ENCODE data around the gene CTXN1. TPM values are rescaled to one million over a fixed set of nuclear protein-coding genes. Genes with fewer than 3 reads are reported as not detected.
A peak's percentile ranks its signal among the peaks of the same experiment; 100 is the strongest.

The CTXN1 gene
- total RNA-seq, 4 donors from 2014 or later = 1.6 to 2.5 (median 2.4) TPM; not detected in 1

DNA sequence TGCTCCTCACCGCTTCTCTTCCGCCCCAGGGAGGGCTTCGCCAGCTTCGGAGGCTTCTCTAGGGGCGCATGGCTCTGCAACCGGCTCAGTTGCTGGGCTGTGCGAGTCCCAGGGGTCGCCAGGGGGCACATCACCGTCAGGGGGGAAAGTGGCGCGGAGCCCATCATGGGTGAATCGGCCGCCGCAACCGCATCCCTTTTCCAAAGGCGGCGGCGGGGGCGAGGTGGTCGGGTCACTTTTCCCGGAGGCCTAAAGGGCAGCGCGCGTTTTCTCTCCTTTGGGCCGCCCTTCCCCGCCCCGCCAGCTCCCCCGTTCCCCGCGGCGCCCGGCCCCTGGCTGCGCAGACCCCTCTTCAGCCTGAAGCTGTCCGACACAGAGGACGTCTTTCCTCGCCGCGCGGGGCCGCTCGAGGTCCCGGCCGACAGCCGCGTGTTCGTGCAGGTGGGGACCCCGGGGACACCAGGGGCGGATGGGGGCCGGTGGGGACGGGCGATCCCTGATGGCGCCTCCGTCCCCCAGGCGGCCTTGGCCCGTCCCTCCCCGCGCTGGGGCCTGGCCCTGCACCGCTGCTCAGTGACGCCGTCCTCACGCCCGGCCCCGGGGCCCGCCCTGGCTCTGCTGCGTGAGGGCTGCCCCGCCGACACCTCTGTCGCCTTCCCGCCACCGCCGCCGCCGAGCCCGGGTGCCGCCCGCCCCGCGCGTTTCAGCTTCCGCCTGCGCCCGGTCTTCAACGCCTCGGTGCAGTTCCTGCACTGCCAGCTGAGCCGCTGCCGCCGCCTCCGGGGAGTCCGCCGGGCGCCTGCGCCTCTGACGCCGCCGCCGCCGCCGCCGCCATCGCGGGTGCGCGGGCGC lies 9.6 kb downstream of the CTXN1 start:
- Histone ChIP-seq H3K36me3 (peaks cover 0 to 20% (median 0%) of the 10 kb centered on the region in 3 donors), H3K9me3 (no peaks in the 10 kb centered on the region), H3K4me1 (peaks cover 2 to 35% (median 24%) of the 10 kb centered on the region in 4 donors), H3K27me3 (peaks cover 0 to 38% of the 10 kb centered on the region in 2 donors), H3K4me3 (peak overlapping the region; percentile 6 to 94 (median 64)), H3K27ac (peak overlapping the region in 1 of 4 donors; percentile 25)
- TF ChIP-seq POLR2A (IDR thresholded peaks at IDR 0.05) = no peak
- TF ChIP-seq, protein P1, sequence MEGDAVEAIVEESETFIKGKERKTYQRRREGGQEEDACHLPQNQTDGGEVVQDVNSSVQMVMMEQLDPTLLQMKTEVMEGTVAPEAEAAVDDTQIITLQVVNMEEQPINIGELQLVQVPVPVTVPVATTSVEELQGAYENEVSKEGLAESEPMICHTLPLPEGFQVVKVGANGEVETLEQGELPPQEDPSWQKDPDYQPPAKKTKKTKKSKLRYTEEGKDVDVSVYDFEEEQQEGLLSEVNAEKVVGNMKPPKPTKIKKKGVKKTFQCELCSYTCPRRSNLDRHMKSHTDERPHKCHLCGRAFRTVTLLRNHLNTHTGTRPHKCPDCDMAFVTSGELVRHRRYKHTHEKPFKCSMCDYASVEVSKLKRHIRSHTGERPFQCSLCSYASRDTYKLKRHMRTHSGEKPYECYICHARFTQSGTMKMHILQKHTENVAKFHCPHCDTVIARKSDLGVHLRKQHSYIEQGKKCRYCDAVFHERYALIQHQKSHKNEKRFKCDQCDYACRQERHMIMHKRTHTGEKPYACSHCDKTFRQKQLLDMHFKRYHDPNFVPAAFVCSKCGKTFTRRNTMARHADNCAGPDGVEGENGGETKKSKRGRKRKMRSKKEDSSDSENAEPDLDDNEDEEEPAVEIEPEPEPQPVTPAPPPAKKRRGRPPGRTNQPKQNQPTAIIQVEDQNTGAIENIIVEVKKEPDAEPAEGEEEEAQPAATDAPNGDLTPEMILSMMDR (IDR thresholded peaks at IDR 0.05) = no peak
- peak in 1 of 3 donors; percentile 69 for DNase-seq

DNA sequence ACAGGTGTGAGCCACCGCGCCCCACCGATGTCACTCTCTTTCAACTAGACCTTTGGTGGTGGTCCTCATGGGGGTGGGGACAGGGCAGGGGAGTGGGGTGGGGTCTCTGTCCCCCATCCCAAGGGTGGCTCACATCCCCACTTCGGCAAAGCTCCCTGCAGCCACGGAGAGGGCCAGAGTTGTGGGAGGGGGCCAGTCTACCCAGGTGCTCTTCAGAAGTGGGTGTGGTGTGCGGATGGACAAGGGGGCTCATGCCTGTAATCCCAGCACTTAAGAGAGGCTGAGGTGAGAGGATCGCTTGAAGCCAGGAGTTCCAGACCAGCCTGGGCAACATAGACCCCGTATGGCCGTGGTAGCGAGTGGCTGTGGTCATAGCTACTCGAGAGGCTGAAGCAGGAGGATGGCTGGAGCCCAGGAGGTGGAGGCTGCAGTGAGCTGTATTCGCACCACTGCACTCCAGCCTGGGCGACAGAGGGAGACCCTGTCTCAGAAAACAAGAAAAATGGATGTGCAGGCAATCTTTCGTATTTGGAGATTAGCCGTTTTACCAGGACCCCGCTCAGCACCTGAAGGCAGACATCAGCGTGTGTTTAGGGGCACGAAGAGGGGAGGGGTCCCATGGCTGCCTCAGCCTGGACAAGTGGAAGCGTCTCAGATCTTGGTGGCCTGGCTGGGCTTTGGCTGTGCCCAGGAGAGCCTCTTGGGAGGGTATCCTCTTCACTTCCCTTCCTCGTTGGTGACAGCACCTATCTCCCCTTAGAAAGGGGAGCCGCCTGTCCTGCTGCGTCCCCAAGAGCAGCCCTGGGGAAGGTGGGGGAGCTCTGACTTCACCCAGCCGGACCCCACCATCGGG lies 10.5 kb downstream of the CTXN1 start:
- Histone ChIP-seq H3K27me3 (peaks cover 0 to 38% of the 10 kb centered on the region in 2 donors), H3K9me3 (no peaks in the 10 kb centered on the region), H3K4me1 (peaks cover 2 to 31% (median 20%) of the 10 kb centered on the region in 4 donors), H3K36me3 (peaks cover 0 to 28% (median 0%) of the 10 kb centered on the region in 3 donors), H3K4me3 (peak overlapping the region in 3 of 4 donors; percentile 49 to 94 (median 78)), H3K27ac (no peak overlapping the region)
- TF ChIP-seq, protein P1 (IDR thresholded peaks at IDR 0.05) = no peak
- TF ChIP-seq POLR2A (IDR thresholded peaks at IDR 0.05) = no peak
- DNase-seq = no peak

DNA sequence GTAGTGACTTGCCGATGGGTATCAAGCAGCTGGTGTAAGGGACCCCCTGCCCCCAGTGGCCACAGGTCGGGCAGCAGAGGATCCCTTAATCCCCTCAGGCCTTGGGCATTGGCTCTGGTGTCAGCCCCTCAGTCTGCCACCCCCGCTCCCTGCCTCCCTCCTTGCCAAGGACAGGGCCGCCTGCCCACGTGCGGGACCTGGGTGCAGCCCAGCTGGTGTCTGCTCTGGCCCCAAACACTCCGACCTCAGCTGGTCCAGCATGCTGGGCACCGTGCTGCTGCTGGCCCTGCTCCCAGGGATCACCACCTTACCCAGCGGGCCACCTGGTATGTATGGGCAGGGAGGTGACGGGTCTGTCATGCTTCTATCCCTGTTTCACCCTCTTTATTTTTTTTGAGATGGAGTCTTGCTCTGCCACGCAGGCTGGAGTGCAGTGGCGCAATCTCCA lies 11.3 kb downstream of the CTXN1 start, which contains the start of gene TGFBR3L:
Gene TGFBR3L, plus strand, starts transcription at position 233 of the 448 bp plus-strand sequence.
- Histone ChIP-seq H3K27ac (no peak within 1 kb of the TSS), H3K4me1 (peaks cover 2 to 31% (median 19%) of the 10 kb centered on the region in 4 donors), H3K27me3 (peaks cover 0 to 38% of the 10 kb centered on the region in 2 donors), H3K36me3 (peaks cover 0 to 37% (median 0%) of the 10 kb centered on the region in 3 donors), H3K9me3 (no peaks in the 10 kb centered on the region), H3K4me3 (no peak within 1 kb of the TSS)
- TF ChIP-seq POLR2A (IDR thresholded peaks at IDR 0.05) = no peak
- TF ChIP-seq, protein P1 (IDR thresholded peaks at IDR 0.05) = no peak
- DNase-seq = peak in 1 of 3 donors; percentile 45

DNA sequence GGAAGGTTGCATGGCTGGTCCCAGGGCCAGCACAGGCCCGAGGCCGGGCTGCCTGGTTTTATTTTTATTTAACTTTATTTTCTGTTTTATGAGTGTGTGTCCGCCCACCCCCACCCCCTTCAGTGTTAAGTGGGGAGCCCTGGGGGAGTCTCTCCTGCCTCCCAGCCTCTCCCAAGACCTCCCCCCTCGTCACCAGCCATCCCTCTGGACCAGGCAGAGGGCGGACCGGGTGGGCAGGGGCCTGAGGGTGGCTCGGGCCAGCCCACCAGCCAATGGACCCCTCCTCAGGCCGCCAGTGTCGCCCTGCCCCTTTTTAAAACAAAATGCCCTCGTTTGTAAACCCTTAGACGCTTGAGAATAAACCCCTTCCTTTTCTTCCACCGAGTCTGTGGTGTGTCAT lies 11.8 kb downstream of the CTXN1 start:
- TF ChIP-seq POLR2A (IDR thresholded peaks at IDR 0.05) = no peak
- TF ChIP-seq, protein P1 (IDR thresholded peaks at IDR 0.05) = no peak
- no peak overlapping the region for H3K4me3 ChIP-seq
- DNase-seq = no peak

DNA sequence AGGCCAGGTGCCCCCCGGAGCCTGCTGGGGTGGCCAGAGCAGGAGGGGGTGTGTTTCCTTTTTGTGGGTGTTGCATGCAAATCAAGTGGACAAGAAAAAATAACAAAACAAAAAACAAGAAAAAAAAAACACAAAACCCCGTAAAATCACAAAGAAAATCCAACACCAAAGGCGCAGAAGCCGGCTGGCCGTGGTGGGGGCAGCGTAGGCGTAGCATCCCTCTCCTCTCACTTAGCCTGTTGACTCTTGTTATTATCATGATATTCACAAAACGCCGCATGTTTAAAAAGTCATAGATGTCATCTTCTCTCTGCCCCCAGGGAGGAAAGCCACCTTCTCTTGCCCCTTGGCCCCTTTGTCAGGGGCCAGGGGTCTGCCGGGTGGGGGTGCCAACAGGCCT lies 12.3 kb downstream of the CTXN1 start:
- Histone ChIP-seq H3K9me3 (no peaks in the 10 kb centered on the region), H3K4me3 (no peak overlapping the region), H3K4me1 (peaks cover 2 to 31% (median 18%) of the 10 kb centered on the region in 4 donors), H3K36me3 (peaks cover 0 to 45% (median 0%) of the 10 kb centered on the region in 3 donors), H3K27me3 (peaks cover 0 to 38% of the 10 kb centered on the region in 2 donors), H3K27ac (no peak overlapping the region)
- TF ChIP-seq, protein P1 (IDR thresholded peaks at IDR 0.05) = no peak
- no peak for TF ChIP-seq POLR2A (IDR thresholded peaks at IDR 0.05)
- no peak for DNase-seq

More for the DNA sequence above, 11.8 kb downstream of the CTXN1 start:
- H3K36me3 ChIP-seq = peaks cover 0 to 42% (median 0%) of the 10 kb centered on the region in 3 donors
- peaks cover 0 to 38% of the 10 kb centered on the region in 2 donors for H3K27me3 ChIP-seq
- no peaks in the 10 kb centered on the region for H3K9me3 ChIP-seq
- H3K27ac ChIP-seq = no peak overlapping the region
- peaks cover 2 to 31% (median 18%) of the 10 kb centered on the region in 4 donors for H3K4me1 ChIP-seq
